Duodenal mucosa (tissue), 2 donors: ENCODE measurements around the gene RTN1.

Experiments
- H3K27ac ChIP-seq: one replicate; pipeline ENCODE4 v1.7.0; 2013; ENCODE audit warnings: low read depth, low read length
- H3K27me3 ChIP-seq, 2 donors: one replicate each; pipeline ENCODE4 v1.7.0; 2013; ENCODE audit warnings: low read length in 2 of 2, control low read depth in 1 of 2; ENCODE audit not compliant: insufficient read depth in 2 of 2, control insufficient read depth in 1 of 2
- H3K36me3 ChIP-seq, 2 donors: one replicate each; pipeline ENCODE4 v1.7.0; 2013; ENCODE audit warnings: low read length in 2 of 2, control low read depth in 1 of 2; ENCODE audit not compliant: insufficient read depth in 2 of 2, control insufficient read depth in 1 of 2
- H3K4me1 ChIP-seq, 2 donors: one replicate each; pipeline ENCODE4 v1.7.0; 2013; ENCODE audit warnings: low read length in 2 of 2, control low read depth in 1 of 2; ENCODE audit not compliant: insufficient read depth in 2 of 2, control insufficient read depth in 1 of 2
- H3K4me3 ChIP-seq, 2 donors: one replicate each; pipeline ENCODE4 v1.7.0; 2013; ENCODE audit warnings: low read length in 2 of 2, low read depth in 1 of 2
- H3K9ac ChIP-seq, 2 donors: one replicate each; pipeline ENCODE4 v1.7.0; 2013; ENCODE audit warnings: low read length in 2 of 2, low read depth in 1 of 2
- H3K9me3 ChIP-seq, 2 donors: one replicate each; pipeline ENCODE4 v1.7.0; 2013; ENCODE audit warnings: low read length in 2 of 2, control low read depth in 1 of 2; ENCODE audit not compliant: control insufficient read depth in 1 of 2

RTN1 gene

DNA sequence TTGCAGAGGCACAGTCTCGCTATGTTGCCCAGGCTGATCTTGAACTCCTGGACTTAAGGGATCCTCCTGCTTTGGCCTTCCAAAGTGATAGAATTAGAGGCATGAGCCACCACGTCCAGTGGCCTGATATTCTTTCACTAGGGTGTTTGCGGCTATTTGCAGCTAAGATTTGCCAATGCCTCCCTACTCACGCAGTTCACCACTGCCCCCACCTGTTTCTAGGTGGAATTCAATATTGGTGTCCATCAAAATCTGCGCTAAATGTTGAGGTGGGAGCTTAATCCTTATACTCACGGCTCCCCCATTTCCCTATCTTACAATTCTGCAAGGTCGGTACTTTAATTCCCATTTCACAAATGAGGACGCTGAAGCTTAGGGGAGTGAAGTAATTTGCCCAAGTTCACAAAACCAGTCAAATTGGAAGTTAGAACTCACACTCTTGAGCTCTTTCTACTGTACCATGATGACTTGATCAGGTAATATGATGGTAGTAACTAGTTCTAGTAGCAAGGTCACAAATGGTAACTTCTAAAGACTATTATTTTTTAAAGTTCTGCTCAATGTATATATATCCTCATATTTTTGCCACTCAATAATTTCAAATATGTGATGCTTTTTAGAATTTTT lies 27.3 kb upstream of the RTN1 start:
- Histone ChIP-seq H3K9me3 (no peaks in the 10 kb centered on the region), H3K27ac (no peak overlapping the region), H3K4me3 (no peak overlapping the region), H3K9ac (no peak overlapping the region), H3K36me3 (no peaks in the 10 kb centered on the region), H3K27me3 (no peaks in the 10 kb centered on the region), H3K4me1 (no peaks in the 10 kb centered on the region)

DNA sequence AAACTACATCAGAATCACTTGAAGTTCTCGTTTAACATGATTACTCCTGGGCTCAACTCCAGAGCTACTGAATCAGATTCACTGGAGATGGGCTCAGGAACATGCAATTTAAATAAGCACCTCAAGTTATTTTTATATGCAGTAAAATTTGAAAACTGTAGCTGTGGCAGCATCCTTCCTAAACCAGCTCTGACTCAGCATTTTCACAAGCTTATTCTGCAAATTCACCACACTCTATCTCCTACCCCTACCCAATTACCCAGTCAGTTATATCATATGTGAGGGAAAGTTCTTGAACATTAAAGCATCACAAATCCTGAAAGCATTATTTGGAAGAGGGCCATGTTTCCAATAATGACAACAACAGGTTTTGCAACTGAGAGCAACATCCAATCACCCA lies 25.1 kb upstream of the RTN1 start:
- no peaks in the 10 kb centered on the region for H3K27me3 ChIP-seq
- no peaks in the 10 kb centered on the region for H3K4me1 ChIP-seq
- no peaks in the 10 kb centered on the region for H3K9me3 ChIP-seq
- no peaks in the 10 kb centered on the region for H3K36me3 ChIP-seq
- no peak overlapping the region for H3K27ac ChIP-seq
- no peak overlapping the region for H3K9ac ChIP-seq
- H3K4me3 ChIP-seq, result no peak overlapping the region

DNA sequence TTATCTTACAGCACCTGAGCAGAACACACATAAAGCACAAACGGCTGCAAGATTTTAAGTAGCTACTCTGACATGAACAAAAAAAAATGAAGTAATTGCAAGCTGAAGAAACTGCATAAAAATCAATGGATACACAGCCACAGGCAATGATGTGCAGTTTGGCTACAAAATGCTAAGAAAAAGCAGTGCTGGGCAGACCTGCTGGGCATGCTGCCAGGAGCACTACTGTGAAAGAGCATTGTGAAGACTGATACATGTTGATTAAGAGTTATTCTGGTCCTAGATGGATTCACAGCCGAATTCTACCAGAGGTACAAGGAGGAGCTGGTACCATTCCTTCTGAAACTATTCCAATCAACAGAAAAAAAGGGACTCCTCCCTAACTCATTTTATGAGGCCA lies 20.1 kb upstream of the RTN1 start:
- no peaks in the 10 kb centered on the region for H3K9me3 ChIP-seq
- no peak overlapping the region for H3K27ac ChIP-seq
- no peaks in the 10 kb centered on the region for H3K36me3 ChIP-seq
- H3K9ac ChIP-seq, result no peak overlapping the region
- no peaks in the 10 kb centered on the region for H3K27me3 ChIP-seq
- H3K4me1 ChIP-seq, result no peaks in the 10 kb centered on the region
- H3K4me3 ChIP-seq, result no peak overlapping the region

DNA sequence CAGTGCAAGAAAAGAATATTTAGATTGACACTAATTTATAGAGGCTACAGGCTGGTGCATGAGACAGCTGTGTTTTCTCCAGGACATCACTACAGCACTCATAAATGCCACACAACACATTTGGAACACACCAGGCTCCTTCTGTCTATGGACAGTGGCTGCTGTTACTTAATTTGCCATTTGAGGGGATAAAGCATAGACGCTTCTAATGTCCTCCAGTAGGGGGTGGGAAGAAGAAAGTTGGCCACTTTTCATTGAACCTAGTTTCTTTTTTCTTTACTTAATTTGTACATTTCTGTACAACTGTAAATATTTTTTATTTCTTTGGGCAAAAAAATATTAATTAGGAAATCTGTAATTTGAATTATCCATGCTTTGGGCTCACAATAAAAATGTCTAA lies 12.4 kb upstream of the RTN1 start:
- H3K4me3 ChIP-seq, result no peak overlapping the region
- H3K27ac ChIP-seq, result no peak overlapping the region
- no peaks in the 10 kb centered on the region for H3K4me1 ChIP-seq
- no peaks in the 10 kb centered on the region for H3K27me3 ChIP-seq
- H3K9ac ChIP-seq, result no peak overlapping the region
- H3K9me3 ChIP-seq, result no peaks in the 10 kb centered on the region
- H3K36me3 ChIP-seq, result no peaks in the 10 kb centered on the region

DNA sequence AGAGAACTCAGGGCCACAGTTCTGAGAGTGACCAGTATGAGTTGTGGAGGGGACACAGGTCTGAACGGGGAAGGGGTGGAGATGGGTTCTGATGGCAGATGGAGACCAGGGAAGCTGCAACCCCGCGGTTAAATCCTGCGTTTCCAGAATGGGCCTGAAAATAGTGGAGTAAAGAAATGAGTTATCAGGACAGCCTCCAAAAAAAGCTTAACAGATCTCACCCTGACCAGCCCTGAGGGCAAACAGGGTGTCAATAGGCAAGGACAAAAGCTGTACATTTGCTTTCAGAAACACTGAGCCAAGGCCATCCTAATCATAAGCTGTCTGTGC lies 555 bp upstream of the RTN1 start:
- Histone ChIP-seq H3K27me3 (peaks cover 26 to 52% of the 10 kb centered on the region in 2 donors), H3K9ac (no peak overlapping the region), H3K4me3 (peak overlapping the region; percentile 48 to 67), H3K4me1 (peaks cover 5 to 7% of the 10 kb centered on the region in 2 donors), H3K36me3 (no peaks in the 10 kb centered on the region), H3K27ac (no peak overlapping the region), H3K9me3 (no peaks in the 10 kb centered on the region)

DNA sequence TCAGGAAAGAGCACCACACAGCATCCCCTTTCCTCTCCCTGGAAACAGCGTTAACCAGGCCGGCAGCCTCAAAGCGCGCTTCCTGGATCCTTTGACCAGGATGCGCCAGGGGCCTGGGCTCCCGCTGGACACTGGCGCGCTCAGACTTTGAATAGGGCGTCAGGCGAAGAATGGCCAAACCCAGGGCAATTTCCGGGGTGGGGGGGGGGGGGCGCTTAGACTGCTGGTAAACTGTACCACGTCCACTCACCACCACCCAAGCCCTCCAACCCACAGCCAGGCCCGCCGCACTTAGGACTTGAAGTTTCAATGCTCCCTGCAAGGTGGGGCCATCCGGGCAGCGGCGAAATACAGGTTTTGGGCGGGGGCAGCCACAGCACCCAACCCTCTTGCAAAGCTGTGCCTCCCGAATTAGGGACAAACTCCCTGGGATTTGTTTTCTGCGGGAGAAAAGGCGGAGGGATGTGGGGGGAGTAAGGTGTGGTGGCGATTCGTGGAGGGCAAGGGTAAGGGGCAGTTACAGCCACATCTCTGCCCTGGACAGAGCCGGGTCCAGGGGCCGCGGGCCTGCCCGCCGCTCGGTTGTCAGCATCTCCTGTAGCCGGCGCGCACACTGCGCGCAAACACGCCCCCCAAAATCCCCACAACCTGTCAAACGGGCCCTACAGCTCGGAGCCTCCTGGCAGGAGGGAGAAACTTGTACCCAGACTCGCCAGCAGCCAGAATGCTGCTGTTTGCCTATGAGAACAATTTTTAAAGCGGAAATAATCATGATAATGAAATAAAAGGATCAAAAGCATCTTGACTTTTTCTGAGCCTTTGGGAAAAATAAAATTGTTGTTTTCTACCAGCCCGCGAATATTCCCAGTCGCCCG lies 958 bp downstream of the RTN1 start:
- peaks cover 26 to 52% of the 10 kb centered on the region in 2 donors for H3K27me3 ChIP-seq
- peak overlapping the region; percentile 48 to 67 for H3K4me3 ChIP-seq

DNA sequence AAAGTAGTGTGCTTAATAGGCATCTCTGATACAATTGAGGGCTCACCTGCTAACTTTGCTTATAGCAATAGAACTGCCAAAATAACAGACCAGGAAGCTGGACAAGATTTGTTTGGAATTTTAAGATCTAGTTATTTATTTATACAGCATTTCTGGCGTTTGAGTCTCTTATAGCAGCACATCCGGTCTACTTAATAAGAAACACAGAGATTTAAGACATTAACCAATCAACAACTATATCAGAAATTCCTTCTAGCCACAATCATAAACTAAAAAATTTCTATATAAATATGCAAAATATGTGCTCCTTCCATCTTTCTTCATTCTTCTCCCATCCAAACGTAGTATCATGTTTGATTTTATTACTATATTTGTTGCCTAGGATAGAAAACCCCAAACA lies 2.6 kb downstream of the RTN1 start:
- H3K4me1 ChIP-seq, result peaks cover 5 to 7% of the 10 kb centered on the region in 2 donors
- H3K9me3 ChIP-seq, result no peaks in the 10 kb centered on the region
- H3K36me3 ChIP-seq, result no peaks in the 10 kb centered on the region
- peaks cover 26 to 52% of the 10 kb centered on the region in 2 donors for H3K27me3 ChIP-seq
- H3K9ac ChIP-seq, result no peak overlapping the region
- no peak overlapping the region for H3K4me3 ChIP-seq
- no peak overlapping the region for H3K27ac ChIP-seq

More for the DNA sequence above, 958 bp downstream of the RTN1 start:
- no peaks in the 10 kb centered on the region for H3K36me3 ChIP-seq
- peaks cover 5 to 7% of the 10 kb centered on the region in 2 donors for H3K4me1 ChIP-seq
- H3K9me3 ChIP-seq, result no peaks in the 10 kb centered on the region
- H3K27ac ChIP-seq, result no peak overlapping the region
- H3K9ac ChIP-seq, result no peak overlapping the region

DNA sequence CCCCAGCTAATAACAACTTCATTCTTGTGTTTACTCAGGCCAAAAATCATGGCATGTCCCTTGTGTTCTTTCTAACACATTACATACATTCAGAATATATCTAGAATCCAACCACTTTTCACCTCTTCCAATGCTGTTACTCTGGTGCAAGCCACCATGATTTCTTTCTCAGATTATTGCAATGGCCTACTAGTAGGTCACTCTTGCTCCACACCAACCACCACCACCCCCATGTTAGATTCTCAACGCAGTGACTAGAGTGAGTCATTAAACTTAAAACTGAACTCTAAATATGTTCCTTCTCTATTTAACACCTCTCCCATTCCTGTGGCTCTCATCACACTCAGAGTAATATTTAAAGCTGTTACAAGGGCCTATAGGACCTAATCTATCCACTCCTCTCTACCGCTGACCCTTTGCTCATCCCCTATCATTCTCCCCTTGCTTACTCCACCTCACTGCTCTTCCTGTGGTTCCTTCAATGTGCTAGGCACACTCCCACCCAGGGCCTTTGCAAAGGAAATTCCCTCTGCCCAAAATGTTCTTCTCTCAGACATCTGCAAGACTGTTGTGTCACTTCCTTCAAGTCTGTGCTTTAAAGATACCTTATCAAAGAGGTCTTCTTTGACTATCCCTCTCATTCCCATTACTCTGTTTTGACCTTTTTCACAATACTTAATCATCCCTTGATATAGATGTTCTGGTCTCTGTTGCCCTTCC lies 6.6 kb downstream of the RTN1 start:
- H3K4me1 ChIP-seq, result no peaks in the 10 kb centered on the region
- H3K27me3 ChIP-seq, result peaks cover 0 to 20% of the 10 kb centered on the region in 2 donors
- H3K36me3 ChIP-seq, result no peaks in the 10 kb centered on the region
- no peak overlapping the region for H3K27ac ChIP-seq
- H3K9ac ChIP-seq, result no peak overlapping the region
- H3K9me3 ChIP-seq, result no peaks in the 10 kb centered on the region
- no peak overlapping the region for H3K4me3 ChIP-seq

DNA sequence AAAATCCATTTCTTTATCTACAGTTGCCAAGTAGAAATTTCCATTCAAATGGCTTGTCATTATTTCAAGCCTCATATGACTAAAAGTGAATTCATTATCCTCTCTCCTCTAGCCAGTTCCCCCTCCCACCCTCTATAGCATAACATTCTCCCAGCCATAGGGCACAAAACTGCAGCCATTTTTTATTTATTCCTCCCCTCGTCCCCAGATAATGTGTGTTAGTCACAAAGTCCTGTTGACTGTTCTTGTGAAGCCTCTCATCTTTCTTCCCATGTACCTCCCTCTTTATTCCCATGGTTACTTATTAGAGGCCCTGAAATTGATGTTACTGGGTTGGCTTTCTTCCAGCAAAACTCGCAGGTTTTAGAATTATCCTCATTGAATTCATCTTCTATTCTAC lies 13.2 kb downstream of the RTN1 start:
- no peak overlapping the region for H3K4me3 ChIP-seq
- no peak overlapping the region for H3K27ac ChIP-seq
- no peaks in the 10 kb centered on the region for H3K4me1 ChIP-seq
- no peaks in the 10 kb centered on the region for H3K36me3 ChIP-seq
- peaks cover 0 to 2% of the 10 kb centered on the region in 2 donors for H3K9me3 ChIP-seq
- H3K9ac ChIP-seq, result no peak overlapping the region
- no peaks in the 10 kb centered on the region for H3K27me3 ChIP-seq

DNA sequence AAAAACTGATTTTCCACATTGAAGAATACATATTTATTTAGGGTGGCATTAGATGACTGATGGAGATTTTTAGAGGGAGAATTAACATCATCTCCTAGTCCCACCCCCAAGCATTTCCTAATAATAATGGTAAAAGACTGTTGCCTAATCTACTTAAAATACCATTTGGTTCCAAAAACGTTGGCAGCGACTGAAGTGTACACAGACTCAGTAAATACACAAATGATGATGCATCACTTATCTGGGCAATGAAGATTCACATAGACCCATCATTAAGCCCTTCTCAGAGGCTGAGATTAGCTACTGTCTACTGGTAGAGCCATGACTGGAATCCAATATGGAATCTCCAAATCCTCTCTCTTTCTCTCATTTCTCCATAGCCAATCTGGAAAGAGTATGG lies 18.2 kb downstream of the RTN1 start:
- no peak overlapping the region for H3K27ac ChIP-seq

More for the DNA sequence above, 18.2 kb downstream of the RTN1 start:
- Histone ChIP-seq H3K9me3 (no peaks in the 10 kb centered on the region), H3K4me3 (no peak overlapping the region), H3K9ac (no peak overlapping the region), H3K27me3 (no peaks in the 10 kb centered on the region), H3K36me3 (no peaks in the 10 kb centered on the region), H3K4me1 (peaks cover 5 to 20% of the 10 kb centered on the region in 2 donors)
